Measurements from ENCODE around the gene DNM1.

DNA sequence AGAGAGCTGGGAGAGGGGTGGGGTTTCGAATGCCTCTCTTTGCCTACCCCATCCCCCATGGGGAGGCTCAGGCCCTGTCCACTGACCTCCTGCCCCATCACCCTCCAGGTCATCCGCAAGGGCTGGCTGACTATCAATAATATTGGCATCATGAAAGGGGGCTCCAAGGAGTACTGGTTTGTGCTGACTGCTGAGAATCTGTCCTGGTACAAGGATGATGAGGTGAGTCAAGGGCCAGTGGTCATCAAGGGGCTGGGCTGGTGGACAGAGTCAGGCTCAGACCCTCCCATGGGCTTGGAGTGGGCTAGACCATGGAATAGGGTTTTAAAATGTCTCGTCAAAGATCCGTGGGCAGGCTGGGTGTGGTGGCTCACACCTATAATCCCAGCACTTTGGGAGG is 38.9 kb downstream of the DNM1 start:
- TF ChIP-seq, protein P1, sequence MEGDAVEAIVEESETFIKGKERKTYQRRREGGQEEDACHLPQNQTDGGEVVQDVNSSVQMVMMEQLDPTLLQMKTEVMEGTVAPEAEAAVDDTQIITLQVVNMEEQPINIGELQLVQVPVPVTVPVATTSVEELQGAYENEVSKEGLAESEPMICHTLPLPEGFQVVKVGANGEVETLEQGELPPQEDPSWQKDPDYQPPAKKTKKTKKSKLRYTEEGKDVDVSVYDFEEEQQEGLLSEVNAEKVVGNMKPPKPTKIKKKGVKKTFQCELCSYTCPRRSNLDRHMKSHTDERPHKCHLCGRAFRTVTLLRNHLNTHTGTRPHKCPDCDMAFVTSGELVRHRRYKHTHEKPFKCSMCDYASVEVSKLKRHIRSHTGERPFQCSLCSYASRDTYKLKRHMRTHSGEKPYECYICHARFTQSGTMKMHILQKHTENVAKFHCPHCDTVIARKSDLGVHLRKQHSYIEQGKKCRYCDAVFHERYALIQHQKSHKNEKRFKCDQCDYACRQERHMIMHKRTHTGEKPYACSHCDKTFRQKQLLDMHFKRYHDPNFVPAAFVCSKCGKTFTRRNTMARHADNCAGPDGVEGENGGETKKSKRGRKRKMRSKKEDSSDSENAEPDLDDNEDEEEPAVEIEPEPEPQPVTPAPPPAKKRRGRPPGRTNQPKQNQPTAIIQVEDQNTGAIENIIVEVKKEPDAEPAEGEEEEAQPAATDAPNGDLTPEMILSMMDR (conservative IDR thresholded peaks at IDR 0.05; ENCODE audit: low read length) = no peak
- no peak for TF ChIP-seq EZH2phosphoT487 (IDR thresholded peaks at IDR 0.05; ENCODE audit: borderline replicate concordance, low read depth, low read length)
